CD1c-positive myeloid dendritic cell (primary cell): ENCODE measurements around the gene CORO1C.

Source experiments
- DNase-seq: peaks from one replicate; pipeline ENCODE4 v3.0.0-alpha.2; 2016; ENCODE audit errors: extremely low spot score

CORO1C gene

DNA sequence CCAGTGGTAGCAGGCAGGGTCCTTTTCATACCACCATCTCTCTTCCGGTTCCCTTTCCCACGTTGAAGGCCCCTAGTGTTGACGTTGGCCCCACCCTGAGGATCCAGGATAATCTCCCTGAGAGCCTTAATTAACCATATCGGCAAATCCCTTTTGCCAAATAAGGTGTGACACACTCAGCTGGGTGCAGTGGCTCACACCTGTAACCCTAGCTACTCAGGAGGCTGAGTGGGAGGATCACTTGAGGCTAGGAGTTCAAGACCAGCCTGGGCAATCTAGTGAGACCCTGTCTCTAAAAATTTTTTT is 130.7 kb downstream of the CORO1C start:
- DNase-seq, result no peak

- no peak for DNase-seq
These were observed 131.2 kb downstream of the CORO1C start for GRCh38 chr12:108599948-108600701.

DNA sequence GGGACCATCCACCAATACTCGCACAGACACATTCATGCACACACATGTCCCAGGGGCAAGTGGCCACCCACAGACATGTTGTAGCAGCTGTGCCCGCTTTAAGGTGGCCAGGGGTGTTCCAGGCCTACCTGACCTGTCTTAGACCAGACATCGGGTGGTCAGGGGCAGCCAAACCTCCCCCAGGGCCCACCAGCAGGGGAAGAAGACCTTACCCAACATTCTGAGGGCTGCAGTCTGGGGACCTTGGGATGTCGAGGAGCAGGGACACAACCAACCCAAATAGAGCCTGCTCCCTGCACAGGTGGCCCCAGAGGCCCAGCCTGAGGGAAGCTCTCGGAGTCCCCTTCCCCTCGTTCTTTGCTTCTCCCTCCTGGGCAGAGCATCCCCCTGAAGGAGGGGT is 131.8 kb downstream of the CORO1C start:
- no peak for DNase-seq

DNA sequence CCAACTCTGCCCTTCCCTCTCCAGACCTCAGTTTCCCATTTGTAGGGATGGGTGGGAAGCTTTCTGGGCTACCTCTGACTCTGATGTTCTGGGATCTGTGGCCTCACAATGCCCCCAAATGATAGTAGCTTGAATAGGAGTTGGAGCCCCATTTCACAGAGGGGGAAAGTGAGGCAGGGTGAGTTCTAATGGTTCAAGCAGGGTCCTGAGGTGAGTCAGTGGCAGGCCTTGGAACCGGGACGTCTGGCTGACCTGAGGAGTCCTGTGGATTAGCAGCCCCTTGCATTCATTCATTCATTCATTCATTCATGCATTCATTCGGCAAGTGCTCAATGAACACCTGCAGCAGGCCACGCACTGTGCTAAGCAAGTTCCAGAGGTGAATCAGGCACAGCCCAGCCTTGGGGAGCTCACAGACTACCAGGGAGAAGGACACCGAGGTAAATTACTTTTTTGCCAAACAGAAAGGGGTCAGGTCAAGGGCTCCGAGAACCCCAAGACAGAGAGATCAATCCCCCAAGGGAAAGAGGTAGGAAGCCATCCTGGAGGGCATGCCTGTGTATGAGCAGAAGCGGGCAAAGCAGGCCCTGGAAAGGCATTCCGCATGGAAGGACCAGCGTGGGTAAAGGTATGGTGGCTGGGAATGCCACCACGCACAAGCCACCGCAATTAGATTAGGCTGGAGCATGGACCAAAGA is 132.6 kb downstream of the CORO1C start:
- DNase-seq, result no peak

DNA sequence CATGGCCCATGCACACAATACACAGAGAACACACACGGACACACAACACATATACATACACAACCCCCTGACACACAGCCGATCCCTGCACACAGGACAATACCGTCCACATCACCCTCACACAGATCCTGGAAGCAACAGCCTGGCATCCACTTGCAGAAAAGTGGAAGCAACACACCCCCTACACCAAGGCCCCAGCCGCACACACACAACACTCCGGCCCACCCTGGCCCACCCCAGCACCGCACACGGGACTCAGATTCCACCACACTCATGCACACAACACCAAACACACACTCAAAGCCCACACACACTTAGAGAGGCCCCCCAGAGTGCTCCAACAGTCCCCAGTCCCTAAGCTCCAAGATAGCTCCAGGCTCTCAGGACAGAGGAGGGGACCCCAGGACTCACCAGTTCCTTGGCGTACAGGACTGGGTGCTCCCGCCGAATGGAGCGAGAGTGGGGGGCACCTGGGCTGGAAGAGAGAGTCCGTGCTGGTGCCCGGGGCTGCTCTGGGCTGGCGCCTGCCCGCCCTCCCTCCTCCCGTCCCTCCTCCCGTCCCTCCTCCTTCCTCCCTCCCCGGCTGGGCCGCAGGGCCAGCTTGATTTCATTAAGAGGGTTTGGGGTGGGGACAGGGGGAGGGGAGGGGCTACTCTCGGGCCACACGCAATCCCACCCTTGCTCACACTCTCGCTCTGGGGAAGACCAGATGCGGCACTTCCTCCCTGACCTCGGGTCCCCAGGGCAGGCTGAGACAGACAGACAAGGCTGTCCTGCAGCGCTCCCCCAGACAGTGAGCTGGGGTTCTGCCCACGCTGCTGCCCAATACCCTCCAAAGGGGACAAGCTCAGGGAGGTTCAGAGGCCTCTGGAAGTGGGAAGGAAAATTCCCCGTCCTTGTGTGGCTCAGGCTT is 133.5 kb downstream of the CORO1C start, which contains the start of gene TMEM119:
TSS of gene TMEM119 (minus strand) at position 526 of the 913 bp plus-strand sequence. CDS start 5,701 bp downstream, outside the sequence.
- no peak for DNase-seq

DNA sequence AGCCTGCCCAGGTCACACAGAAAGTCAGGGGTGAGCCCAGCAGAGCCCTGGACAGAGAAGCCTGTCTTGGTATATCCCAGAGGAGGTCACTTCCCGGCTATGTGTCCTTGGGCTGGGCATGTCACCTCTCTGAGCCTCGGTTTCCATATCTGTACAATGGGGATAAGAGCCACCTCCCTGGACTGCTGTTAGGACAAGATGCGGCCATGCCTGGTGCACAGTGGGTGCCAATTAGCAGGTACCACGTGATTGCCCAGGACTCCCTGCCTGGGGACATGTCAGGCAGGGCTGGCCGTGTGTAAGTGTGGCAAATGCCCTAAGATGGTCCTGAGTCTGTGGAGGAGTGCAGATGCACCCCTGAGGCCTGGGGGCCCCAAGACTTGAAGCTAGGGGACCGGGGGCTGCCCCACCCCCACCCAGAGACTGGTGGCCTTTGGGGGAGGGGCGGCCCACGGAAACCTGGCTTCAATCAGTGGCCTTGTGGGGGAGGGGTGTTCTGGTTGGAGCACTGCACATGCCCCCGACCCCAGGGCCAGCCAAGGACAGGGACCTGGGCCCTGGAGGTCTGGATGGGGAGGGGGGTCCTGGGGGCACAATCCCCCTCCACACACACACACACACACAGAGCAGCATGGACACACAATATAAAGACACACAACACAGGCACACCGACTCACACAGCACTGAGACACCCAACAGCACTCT is 134.3 kb downstream of the CORO1C start:
- no peak for DNase-seq

GRCh38 chr12:108595711-108596647 is 135.3 kb downstream of the CORO1C start:
- DNase-seq, result no peak
